ENCODE measurements around the gene HSD17B10.
"Not testable (repeated sequence)": the region's sequence is repeated elsewhere in the genome, so short reads cannot be mapped to it uniquely, and the experiment has no call there.

HSD17B10 gene
- 13.1 to 20.2 (median 19.0) reads per million in 4 donors for total RNA-seq

DNA sequence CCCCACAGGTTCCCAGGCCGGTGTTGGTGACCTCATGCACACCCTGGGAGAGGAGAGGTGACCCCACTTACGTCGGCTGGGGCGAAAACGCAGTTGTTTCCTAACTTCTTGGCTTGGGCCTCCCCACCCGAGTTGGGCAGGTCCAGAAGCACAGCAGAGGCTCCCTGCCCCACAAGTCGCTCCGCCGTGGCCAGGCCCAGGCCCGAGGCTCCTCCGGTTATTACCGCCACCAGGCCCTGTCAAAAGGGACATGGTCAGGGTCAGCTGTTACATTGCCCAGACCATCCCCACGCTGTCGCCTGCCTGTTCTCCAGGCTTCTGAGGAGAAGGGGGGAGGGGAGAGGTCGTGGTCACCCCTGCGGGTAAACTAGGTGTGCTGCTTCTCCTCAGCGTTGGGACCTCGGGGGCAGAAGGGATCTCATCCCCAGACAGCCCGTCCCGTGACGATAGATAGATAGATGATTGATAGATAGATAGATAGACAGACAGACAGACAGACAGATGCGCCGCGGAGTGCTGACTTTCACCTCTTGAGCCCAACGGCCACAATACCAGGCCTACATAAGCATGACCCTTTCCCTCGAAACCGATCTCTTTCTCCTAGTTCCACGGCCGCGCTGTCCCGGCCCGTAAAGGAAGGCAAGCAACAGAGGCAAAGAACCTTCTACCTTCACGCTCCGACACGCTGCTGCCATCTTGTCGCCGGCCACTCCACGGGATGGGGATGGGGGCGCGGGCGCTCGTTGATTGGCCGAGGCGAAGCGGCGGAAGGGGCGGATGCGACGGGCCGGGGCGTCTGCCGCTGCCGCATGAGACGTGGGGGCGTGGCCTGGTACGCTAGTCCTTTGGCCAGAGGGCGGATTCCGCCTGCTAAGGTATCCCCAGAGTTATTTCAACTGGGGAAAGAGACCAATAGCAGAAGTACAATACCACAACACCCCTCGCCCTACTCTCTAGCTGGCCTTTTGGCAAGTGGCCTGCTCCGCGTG lies at the start of gene HSD17B10:
Gene HSD17B10 (minus strand): TSS at position 720 of the 989 bp plus-strand sequence. CDS start 25 bp downstream, at position 695.
- DNase-seq = peak; percentile 74 to 88 (median 81)

DNA sequence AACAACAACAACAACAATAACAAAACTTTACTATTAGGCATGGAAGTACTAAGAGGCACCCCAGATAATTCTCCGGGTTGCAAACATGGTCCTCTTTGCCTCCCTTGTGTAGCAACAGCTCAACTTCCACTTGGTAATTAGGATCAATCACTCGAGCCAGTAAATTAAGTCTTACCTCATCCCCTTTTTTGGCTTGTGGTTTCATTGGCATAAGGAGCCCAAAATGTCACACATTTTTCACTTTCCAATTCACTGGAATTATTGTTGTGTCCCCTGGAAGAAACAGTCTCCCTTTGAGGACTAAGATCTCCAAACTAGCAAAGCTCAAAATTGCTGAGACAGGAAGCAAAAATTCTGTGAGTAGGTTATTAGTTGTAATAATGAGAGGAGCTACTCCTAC lies 49.2 kb upstream of the HSD17B10 start:
- no peak for DNase-seq

DNA sequence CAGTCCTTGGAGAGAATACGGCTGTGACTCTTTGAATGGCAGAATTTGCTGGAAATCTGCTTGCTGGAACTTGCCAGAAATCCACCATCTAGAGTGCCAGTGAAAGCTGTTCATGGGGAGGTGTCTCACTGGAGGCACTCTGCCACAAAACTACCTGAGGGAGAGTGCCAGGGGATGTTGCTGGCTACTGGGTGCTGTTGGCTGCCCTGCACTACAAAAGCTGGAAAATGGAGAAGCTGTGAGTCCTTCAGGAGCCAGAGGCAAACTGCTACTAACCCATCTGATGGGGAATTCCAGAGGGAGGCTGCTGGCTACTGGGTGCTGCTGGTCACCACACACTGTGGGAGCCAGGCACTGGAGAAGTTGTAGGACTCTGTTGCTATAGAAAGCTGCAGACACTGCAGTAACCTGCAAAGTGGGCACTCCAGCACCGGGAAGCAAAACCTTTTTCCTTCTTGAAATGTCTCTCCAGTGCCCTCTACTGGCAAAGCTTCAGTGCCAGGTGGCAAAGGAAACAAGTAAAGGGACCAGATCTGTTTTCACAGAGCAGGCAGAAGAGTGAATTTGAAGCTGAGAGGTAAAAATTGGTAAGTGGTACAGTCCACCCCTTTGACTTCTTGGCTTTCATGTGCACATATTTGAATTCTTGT lies 47.8 kb upstream of the HSD17B10 start:
- DNase-seq = peak in 4 of 5 donors; percentile 3 to 56 (median 28)

DNA sequence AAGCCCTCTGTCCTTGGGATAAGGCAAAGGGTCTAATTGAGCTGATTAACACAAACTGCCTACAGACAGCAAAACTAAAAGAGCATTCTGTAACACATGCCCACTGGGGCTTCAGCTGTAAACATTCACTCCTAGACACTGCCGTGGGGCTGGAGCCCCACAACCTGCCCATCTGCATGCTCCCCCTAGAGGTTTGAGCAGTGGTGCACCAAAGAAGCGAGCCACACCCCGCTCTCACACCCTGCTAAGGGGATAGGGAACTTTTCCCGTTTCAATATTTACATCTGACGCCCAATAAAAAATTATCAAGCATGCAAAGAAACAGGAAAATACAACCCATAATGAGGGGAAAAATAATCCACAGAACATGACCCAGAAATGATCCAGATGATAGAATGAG lies 46.9 kb upstream of the HSD17B10 start:
- no peak for DNase-seq

DNA sequence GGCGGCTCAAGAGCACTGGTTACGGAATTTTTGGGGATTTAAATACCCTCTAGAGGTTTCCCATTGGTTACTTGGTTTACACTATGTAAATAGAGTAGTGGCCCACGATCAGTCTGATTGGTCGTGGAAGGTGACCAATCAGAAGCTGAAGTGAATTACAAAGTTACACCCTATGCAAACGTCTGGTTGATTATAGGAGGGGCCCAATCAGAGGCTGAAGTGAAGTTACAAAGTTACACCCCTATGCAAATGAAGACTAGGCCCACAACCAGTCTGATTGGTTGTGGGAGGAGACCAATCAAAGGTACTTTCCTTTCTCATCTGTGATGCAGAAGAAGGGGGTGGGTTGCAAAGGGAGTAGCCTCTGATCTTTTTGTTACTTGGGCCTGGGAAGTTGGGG lies 45.1 kb upstream of the HSD17B10 start:
- DNase-seq = no peak

DNA sequence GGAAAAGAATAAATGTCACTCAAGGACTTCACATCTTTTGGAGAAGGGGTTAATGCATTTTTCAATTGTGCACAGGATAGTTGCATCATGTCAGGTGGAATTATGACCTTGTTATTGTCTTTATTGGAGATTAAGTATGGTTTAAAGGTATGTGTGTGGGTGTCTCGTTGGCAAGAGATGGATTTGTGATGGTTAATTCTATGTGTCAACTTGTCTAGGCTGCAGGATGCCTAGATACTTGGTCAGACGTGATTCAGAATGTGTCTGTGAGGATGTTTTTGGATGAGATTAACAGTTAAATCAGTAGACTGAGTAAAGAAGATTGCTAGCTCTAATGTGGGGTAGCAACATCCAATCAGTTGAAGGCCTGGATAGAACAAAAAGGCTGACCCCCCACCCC lies 42.2 kb upstream of the HSD17B10 start:
- no peak for DNase-seq

DNA sequence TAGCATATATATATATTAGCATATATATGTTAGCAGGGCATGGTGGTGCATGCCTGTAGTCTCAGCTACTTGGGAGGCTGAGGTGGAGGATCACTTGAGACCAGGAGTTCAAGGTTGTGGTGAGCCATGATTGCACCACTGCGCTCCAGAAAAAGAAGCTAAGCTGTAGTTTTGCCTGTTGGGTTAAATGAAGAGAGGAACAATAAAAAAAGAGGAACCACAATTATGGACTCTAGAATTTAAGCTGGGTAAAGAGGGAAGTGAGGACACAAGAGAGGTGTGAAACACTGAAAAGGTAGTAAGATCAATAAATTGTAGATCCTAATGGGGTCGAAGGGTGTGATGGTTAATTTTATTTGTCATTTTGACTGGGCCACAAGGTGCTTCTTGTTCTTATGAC lies 40.5 kb upstream of the HSD17B10 start:
- DNase-seq = no peak

DNA sequence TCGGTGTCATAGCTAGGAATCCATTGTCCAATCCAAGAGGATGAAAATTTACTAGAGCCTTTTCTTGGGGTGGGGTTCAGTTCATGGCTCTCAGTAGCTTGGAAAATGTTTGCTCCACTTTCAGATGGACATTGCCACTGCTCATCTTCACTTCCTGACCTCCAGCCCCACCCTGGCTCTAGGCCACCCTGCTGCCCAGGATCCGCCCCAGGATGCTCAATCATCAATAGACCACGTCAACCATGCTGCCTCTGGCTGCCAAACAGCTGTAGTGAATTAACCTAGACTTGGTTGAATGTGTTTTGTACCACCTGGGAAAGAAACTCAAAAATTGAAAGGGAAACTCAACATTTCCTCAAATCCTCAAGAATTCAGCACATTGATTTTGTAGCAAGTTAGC lies 37.2 kb upstream of the HSD17B10 start:
- DNase-seq = no peak

DNA sequence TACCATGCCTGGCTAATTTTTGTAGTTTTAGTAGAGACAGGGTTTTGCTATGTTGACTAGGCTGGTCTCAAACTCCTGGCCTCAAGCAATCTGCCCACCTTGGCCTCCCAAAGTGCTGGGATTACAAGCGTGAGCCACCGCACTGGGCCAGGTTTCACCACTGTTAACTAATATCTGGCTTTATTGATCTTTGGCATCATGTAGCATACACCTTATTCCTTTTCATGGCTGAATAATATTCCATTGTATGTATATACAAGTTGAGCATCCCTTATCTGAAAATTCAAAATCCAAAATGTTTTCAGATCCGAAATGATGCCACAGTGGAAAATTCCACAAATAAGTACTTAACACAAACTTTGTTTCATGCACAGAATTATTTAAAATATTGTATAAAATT lies 34.5 kb upstream of the HSD17B10 start:
- DNase-seq = not testable (repeated sequence)

DNA sequence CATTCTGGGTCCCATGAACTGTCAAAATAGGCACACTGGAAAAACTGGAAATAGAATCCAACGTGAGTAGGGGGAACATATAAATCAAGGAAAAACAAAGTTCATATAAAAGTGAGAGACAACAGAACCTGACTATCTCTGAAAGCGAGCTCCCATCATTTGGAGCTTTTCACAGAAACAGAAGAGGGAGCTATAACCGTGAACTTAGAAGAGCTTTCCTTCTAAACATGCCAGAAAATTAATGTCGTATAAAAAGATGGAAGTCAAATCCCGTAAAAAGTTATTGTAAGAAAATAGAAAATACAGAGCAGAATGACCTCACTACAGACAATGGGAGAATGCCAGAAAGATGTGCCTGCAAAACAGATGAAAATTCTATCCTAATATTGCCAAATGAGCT lies 23.9 kb upstream of the HSD17B10 start:
- DNase-seq = no peak

DNA sequence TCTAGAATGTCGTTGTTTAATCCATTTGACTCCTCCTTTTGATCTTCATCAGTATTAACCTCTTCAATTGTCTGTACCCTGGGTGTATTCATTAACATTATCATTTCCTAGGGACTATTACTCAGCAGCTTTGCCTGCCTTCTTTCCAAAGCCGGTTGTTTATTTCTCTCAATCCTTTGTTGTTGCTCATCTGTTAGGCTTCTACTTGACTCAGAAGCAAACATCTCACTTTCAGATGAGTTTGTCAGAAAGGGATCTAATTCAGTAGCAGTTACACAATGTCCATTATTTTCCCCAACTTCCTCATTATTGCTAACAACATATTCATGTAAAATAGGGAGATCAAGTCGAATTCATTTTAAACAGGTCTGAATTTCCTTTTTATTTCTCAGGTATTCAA lies 22.1 kb upstream of the HSD17B10 start:
- no peak for DNase-seq

DNA sequence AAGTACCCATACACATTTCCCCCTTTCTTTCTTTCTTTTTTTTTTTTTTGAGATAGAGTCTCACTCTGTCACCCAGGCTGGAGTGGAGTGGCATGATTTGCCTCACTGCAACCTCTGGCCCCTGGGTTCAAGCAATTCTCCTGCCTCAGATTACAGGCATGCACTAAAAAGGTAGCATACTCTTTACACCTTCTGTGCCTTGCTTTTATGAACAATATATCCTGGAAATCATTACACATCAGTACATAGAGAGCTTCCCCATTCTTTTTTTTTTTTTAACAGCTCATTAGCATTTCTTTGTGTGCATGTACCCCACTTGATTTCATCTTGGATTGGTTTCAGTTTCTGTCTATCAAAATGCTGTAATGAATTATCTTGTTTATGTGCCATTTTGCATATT lies 18.6 kb upstream of the HSD17B10 start:
- DNase-seq = no peak

DNA sequence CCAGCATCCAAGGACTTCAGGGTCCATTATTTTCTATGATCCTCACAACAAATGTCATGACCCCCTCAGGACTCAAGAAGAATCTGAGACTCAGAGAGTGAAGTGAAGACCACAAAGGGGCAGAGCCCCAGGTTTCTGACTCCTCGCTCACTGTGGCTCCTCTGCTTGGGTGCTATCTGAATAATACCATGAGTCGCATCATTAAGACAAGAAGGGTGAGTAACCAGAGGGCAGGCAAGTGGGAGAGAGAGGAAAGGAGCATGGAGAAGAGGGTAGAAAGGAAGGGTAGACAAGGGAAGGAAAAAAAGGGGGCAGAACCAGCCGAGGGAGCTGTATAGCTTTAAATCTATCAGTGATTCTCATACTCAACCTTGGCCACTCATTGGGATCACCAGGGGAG lies 15.5 kb upstream of the HSD17B10 start:
- DNase-seq = no peak

DNA sequence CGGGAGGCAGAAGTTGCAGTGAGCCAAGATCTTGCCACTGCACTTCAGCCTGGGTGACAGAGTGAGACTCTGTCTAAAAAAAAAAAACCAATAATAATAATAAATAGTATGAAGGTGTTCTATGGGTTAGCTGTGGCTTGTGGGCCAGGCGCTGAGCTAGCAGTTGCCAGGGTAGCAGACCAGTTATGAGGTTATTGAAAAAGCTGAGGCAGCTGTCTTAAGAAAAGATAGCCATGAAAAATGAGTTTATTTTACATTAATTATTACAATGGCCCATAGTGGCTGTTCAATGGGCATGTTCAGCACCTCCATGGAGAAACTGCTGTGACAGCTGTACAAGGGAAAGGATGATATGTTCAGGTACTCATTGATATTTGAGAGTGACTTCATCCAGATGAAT lies 13.3 kb upstream of the HSD17B10 start:
- DNase-seq = no peak

DNA sequence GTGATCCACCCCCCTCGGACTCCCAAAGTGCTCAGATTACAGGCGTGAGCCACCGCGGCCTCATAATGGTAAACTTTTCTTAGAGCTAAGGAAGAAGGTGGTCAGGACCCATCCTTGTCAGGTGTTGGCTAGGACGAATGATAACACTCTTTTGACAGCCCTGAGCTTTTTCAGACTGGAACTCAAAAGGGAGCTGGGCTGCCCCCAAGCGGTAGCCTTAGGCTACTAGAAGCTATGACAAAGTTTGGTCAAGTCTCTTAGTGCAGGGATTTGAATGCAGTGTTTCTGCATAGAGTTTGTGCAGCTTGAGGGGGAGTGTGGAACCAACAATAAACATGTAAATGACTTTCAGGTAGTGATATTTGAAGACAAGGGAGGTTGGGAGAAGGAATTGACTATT lies 11.8 kb upstream of the HSD17B10 start:
- peak in 1 of 5 donors; percentile 60 for DNase-seq

DNA sequence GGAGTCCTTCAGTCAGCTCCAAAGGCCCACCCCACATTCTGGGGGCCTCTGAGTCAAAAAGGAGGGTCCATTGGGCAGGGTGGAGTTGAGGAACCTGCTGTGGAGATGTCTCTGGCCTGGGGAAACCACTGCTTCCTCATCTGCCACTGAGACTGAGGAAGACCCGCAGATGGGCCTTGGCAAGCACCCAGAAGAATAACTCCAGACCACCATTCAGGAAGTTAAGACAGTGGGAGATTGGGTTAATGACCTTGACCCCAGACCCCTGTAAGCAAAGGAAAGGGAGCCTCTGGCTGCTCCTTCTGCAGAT lies 8.1 kb upstream of the HSD17B10 start:
- DNase-seq = no peak

DNA sequence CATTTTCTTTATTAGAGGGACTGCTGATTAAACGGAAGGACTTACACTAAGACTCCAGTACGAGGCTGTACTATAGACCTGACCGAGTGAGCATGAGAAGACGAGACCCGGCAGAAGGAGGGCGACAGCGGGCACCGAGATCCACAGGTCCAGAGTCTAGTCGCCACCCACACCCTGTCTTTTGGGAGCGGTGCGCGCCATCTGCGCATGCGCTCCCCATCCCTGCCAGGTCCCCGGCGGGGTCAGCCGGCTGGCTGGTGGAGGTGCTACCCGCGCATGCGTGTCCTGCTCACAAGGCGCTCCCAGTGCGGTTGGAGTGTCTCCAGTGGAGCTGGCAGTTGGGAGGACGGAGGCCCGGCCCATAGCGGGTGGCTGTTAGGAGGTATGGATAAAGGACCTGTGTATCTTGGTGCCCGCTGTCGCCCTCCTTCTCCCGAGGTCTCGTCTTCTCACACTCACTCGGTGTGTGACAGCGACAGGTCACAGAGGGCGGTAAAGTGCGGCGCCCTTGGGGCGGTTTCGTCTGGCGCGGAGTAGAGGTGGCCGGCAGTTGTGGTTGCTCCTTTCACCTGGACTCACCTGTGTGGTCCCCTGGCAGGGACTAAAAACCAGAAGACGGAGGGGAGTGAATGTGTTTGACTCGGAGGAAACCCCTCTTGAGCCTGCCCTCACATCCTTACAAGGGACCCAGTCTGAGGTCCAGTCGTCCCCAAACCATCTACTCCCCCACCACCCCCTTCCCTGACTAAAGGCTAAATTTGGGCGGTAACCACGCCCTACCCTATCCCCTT lies 7.6 kb upstream of the HSD17B10 start:
- peak; percentile 60 to 89 (median 64) for DNase-seq

DNA sequence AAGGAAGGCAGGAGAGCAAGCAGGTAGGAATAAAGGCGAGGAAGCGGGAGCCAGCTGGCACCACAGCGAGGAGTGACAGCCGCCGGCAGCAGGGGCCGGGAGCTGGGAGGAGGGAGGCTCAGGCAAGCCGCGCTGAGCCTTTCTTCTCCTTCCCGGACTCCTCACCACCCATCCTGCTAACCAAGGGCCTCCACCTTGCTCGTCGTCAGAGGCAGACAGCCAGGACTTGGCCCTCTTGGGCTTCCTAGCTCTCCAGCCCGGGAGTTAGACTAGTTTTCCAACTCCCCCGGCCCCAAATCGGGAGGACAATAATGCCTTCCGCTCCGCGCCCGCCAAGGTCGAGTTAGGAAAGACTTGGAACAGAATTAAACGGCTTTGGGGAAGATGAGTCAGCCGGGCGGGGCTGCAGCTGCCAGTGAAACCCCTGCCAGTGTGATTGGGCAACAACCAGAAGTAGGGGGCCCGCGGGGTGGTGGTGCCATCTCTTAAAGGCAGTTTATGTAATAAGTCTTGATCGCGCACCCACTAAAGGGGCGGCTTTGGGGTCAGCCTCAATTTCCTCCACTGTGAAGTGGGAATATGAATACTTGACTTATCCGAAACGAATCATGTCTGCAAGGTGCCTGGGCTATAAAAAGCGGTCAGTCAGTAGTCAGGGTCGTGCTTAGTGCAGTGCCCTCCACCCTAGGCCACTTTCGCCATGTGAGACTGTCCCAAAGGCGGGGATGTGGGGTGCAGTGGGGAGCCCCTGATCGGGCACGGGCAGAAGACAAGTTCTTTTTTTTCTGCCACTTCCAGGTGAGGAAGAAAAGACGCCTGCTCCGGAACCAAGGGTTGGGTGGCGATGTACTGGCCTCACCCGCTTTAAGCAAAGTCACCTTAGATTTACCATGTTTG lies 6.7 kb upstream of the HSD17B10 start:
- DNase-seq = peak in 1 of 5 donors; percentile 34

DNA sequence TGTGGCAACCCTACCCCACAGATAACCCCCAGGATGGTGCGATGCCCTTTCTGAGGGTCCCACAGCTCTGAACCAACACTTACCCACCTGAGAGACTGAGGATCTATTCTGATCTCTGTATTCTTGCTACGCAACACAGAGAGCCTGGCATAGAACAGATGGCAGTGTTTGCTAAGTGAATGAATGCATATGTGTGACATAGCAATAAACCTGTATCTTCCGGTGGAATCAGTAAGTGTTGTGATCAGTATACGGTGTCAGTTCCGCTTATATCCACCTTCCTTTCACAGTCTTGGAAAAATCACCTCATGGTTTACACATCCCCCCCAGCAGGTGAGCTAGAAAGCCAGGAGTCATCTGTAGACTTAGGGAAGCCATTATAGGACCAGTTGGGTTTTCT lies 5.9 kb upstream of the HSD17B10 start:
- no peak for DNase-seq

DNA sequence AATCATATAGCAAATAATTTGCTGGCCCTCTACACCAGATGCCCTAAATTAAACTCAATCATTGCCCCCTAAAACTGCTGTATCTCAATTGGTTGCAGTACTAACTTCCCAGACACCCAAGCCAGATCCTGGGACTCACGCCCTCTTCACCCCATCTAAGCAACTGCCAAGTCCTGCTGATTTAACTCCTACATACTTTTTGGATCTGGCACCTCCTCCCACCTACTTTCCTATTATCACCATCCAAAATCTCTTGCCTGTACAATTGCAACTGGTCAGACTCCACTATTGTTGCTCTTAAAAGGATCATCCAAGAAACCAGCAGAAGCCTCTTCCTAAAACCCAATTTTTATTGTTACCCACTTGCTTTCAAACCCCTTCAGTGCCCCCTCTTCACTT lies 4.7 kb upstream of the HSD17B10 start:
- DNase-seq = no peak

DNA sequence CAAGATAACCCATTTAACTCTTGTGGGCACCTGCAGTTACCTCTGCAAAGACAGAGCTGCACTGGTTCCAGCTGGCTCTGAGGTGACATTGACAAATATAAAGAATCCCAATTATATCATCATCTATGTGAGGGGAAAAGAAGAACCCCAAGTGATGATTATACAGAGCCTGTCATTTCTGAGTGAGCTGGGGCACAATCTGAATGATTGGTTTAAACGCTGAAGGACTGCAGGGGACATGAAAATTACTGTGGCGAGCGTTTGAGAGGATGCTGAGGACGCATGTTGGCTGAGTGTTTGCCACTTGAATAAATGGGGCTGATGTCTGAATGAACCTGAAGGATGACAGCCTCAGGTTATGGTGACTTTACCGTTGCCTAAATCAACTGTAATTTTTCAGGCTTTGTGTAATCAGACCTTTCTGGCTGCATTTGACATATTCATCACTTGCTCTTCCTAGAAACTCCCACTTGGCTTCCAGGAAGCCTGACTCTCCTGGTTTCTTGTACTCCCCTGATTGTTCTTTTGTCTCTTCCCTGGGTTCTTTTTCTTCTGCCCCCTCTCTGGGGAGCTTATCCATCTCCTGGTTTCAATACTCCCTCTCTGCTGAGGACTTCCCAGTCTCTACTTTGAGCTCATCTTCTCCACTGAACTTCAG lies 4.1 kb upstream of the HSD17B10 start:
- DNase-seq = peak in 1 of 5 donors; percentile 36

DNA sequence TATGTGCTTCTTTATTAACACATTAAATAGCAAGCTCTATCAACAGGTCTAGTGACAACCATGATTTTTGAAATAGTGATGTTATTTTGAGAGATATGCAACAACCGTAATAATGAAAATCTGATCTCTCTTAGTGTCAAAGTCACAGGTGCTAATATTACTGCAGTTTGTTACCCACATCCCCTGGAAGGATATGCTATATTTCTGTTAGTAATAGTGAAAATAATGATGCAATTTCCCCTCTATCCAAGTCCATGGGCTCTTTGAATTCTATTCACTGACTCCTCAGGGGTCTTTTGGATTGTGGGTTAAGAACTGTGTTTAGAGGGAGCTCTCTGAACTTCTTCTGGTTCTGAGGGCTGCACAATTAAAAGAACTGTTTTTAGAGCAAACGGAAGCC lies 3.0 kb upstream of the HSD17B10 start:
- peak in 1 of 5 donors; percentile 63 for DNase-seq
